T-helper 1 cell treated with Interleukin-12 subunit alpha and Interleukin-12 subunit beta and Interleukin-4 antibody, amounts not matched to agents 30 ng/mL and 1 ng/mL, for 36 hours (primary cell): ENCODE measurements around the gene HOXC11. TPM values are rescaled to one million over a fixed set of nuclear protein-coding genes. Genes with fewer than 3 reads are reported as not detected.

Experiments
- intact Hi-C: fragments of 100-400 bp; cut with micrococcal nuclease; formaldehyde crosslinking; loops from one replicate; pipeline ENCODE4 v1.15.1; 2024
- total RNA-seq: library from RNA; stranded (reverse); gene quantifications from 2 replicates; pipeline ENCODE4 v1.2.3, GENCODE V29; 2022

Gene HOXC11
- total RNA-seq, 1 donor from 2014 or later: not detected

GRCh38 chr12:54004841-54005530, 32.1 kb downstream of the HOXC11 start:
- intact Hi-C loops: loop anchor here (2.0 kb wide), 1 partner anchor 70 kb away; no protein-coding TSS in a partner anchor

GRCh38 chr12:54005531-54005852, 32.6 kb downstream of the HOXC11 start:
- intact Hi-C loops: loop anchor here (2.0 kb wide), 1 partner anchor 71 kb away; no protein-coding TSS in a partner anchor

GRCh38 chr12:54005853-54006558, 33.1 kb downstream of the HOXC11 start:
- intact Hi-C loops: loop anchor here (1.0 to 2.0 kb wide), 8 partner anchors 12 to 363 kb away; partner anchors contain the start of gene HOXC4

GRCh38 chr12:54006559-54007220, 33.8 kb downstream of the HOXC11 start:
- intact Hi-C loops: loop anchor here (1.0 to 2.0 kb wide), 7 partner anchors 12 to 362 kb away; partner anchors contain the start of gene HOXC4

GRCh38 chr12:54007538-54008259, 34.8 kb downstream of the HOXC11 start:
- intact Hi-C loops: loop anchor here (2.0 kb wide), 2 partner anchors 45 to 361 kb away; partner anchors contain the start of gene HOXC4

- intact Hi-C loops: no loop called here
Measured at GRCh38 chr12:54008260-54008552, 35.3 kb downstream of the HOXC11 start.

- intact Hi-C loops: loop anchor here (5.0 kb wide), 1 partner anchor 32 kb away; no protein-coding TSS in a partner anchor
Measured at GRCh38 chr12:54009171-54010052, 36.5 kb downstream of the HOXC11 start.

GRCh38 chr12:54010053-54010971, 37.4 kb downstream of the HOXC11 start:
- intact Hi-C loops: loop anchor here (5.0 kb wide), 1 partner anchor 33 kb away; no protein-coding TSS in a partner anchor

- intact Hi-C loops: loop anchor here (5.0 kb wide), 1 partner anchor 34 kb away; no protein-coding TSS in a partner anchor
Measured at GRCh38 chr12:54010972-54011664, 38.2 kb downstream of the HOXC11 start.

- intact Hi-C loops: loop anchor here (5.0 kb wide), 1 partner anchor 35 kb away; no protein-coding TSS in a partner anchor
Measured at GRCh38 chr12:54011665-54012532, 39.0 kb downstream of the HOXC11 start.

- intact Hi-C loops: loop anchor here (5.0 kb wide), 1 partner anchor 36 kb away; no protein-coding TSS in a partner anchor
Measured at GRCh38 chr12:54012631-54013409, 39.9 kb downstream of the HOXC11 start.

- intact Hi-C loops: loop anchor here (5.0 kb wide), 1 partner anchor 37 kb away; no protein-coding TSS in a partner anchor
Measured at GRCh38 chr12:54014377-54015017, 41.6 kb downstream of the HOXC11 start.

GRCh38 chr12:54015018-54015931, 42.3 kb downstream of the HOXC11 start:
- intact Hi-C loops: no loop called here

GRCh38 chr12:54016051-54016450, 43.1 kb downstream of the HOXC11 start:
- intact Hi-C loops: no loop called here

GRCh38 chr12:54016478-54016964, 43.6 kb downstream of the HOXC11 start:
- intact Hi-C loops: no loop called here
